Measurements from ENCODE around the gene STRAP. TPM values are rescaled to one million over a fixed set of nuclear protein-coding genes. Genes with fewer than 3 reads are reported as not detected.

STRAP gene
- total RNA-seq (44.7 and 49.0 TPM in 2 replicates), polyA plus RNA-seq (44.4 and 108 TPM in 2 replicates), polyA minus RNA-seq (26.2 and 33.8 TPM in 2 replicates)
- 33.5 TPM for total RNA-seq (2013)

- Histone ChIP-seq H3K4me2 (replicated peaks; ENCODE audit: low read depth, low read length, poor library complexity, severe bottlenecking) (peak within 1 kb of the TSS; percentile 91), H3K9ac (ENCODE audit: low read length) (peak within 1 kb of the TSS; percentile 98), H4K20me1 (ENCODE audit: control insufficient read depth, insufficient read depth, low read length, poor library complexity, severe bottlenecking) (peaks cover 12% of the 10 kb centered on the region), H2AFZ (ENCODE audit: insufficient read depth, low read depth, low read length, poor library complexity, severe bottlenecking) (peak within 1 kb of the TSS; percentile 95), H3K4me1 (ENCODE audit: control insufficient read depth in 2 of 2, insufficient read depth in 2 of 2, low read length in 2 of 2) (peaks cover 14 to 19% of the 10 kb centered on the region in 2 donors), H3K4me3 (ENCODE audit: control extremely low read depth in 1 of 5, extremely low read depth in 1 of 5, insufficient read depth in 1 of 5, low read depth in 2 of 5, low read length in 4 of 5) (peak within 1 kb of the TSS; percentile 60 to 97 (median 92)), H3K27ac (ENCODE audit: low read length in 2 of 2) (peak within 1 kb of the TSS; percentile 98 to 99), H3K36me3 (replicated peaks in 1 of 2; ENCODE audit: control extremely low read depth in 1 of 2, control insufficient read depth in 1 of 2, extremely low read depth in 1 of 2, insufficient read depth in 2 of 2, low read length in 1 of 2) (peaks cover 0 to 14% of the 10 kb centered on the region in 2 experiments), H3K79me2 (ENCODE audit: control insufficient read depth, insufficient read depth, low read length) (peaks cover 50% of the 10 kb centered on the region), H3K9me3 (ENCODE audit: control extremely low read depth in 1 of 3, control insufficient read depth in 2 of 3, insufficient read depth in 1 of 3, low read length in 2 of 3) (no peaks in the 10 kb centered on the region), H3K27me3 (replicated peaks in 1 of 4; ENCODE audit: control extremely low read depth in 1 of 4, control insufficient read depth in 3 of 4, insufficient read depth in 4 of 4, low read length in 3 of 4) (no peaks in the 10 kb centered on the region)
- Mint-ChIP-seq H3K9me3 (ENCODE audit: insufficient read depth) (no peaks in the 10 kb centered on the region), H3K27ac (peak within 1 kb of the TSS; percentile 99), H3K4me1 (peaks cover 51% of the 10 kb centered on the region), H3K27me3 (no peaks in the 10 kb centered on the region), H3K4me3 (peak within 1 kb of the TSS; percentile 100)
- intact Hi-C loops (cut with micrococcal nuclease) = loop anchor here (1.0 to 10.0 kb wide), 7 partner anchors 16 to 1645 kb away; partner anchors contain the start of genes DERA and EPS8
- POLR2A ChIA-PET = no interaction called here
- DNase-seq (peak; percentile 98), ATAC-seq (ENCODE audit: low read depth) (peak; percentile 93)
- no peak for TF ChIP-seq EZH2 (IDR thresholded peaks at IDR 0.05; ENCODE audit: borderline replicate concordance, insufficient read depth, low read depth, low read length, poor library complexity, severe bottlenecking)
- no peak for TF ChIP-seq CTCF (IDR thresholded peaks at IDR 0.05)
- under 1% methylated on average over 60 of the region's 63 CpGs for WGBS (ENCODE audit: insufficient coverage)
- CTCF ChIA-PET = interaction anchor here (0.6 to 2.0 kb wide), 5 partner anchors 15 to 1112 kb away, joined by 3 to 9 read pairs (median 3); partner anchors contain the start of gene DERA
Observed at GRCh38 chr12:15882118-15882971, at the start of gene STRAP. TSS of gene STRAP (plus strand) at chr12:15882387. CDS start at chr12:15882708, 321 bp downstream.

GRCh38 chr12:15834575-15834974 lies 47.6 kb upstream of the STRAP start:
- no peaks in the 10 kb centered on the region for H3K36me3 ChIP-seq (replicated peaks in 1 of 2; ENCODE audit: control extremely low read depth in 1 of 2, control insufficient read depth in 1 of 2, extremely low read depth in 1 of 2, insufficient read depth in 2 of 2, low read length in 1 of 2)
- no peak for ATAC-seq (ENCODE audit: low read depth)
- CTCF ChIA-PET = no interaction called here
- no peak overlapping the region for H3K27ac ChIP-seq (ENCODE audit: low read length in 2 of 2)
- H3K27ac Mint-ChIP-seq = no peak overlapping the region
- TF ChIP-seq EZH2 (IDR thresholded peaks at IDR 0.05; ENCODE audit: borderline replicate concordance, insufficient read depth, low read depth, low read length, poor library complexity, severe bottlenecking) = no peak
- no peak for TF ChIP-seq CTCF (IDR thresholded peaks at IDR 0.05)
- H3K79me2 ChIP-seq (ENCODE audit: control insufficient read depth, insufficient read depth, low read length) = no peaks in the 10 kb centered on the region
- H3K4me1 ChIP-seq (ENCODE audit: control insufficient read depth in 2 of 2, insufficient read depth in 2 of 2, low read length in 2 of 2) = no peaks in the 10 kb centered on the region
- peaks cover 0 to 4% (median 1%) of the 10 kb centered on the region in 4 experiments for H3K27me3 ChIP-seq (replicated peaks in 1 of 4; ENCODE audit: control extremely low read depth in 1 of 4, control insufficient read depth in 3 of 4, insufficient read depth in 4 of 4, low read length in 3 of 4)
- no CpG with 5 or more reads among the region's 4 CpGs for WGBS (ENCODE audit: insufficient coverage)
- H3K4me3 Mint-ChIP-seq = no peak overlapping the region
- no peak overlapping the region for H3K4me2 ChIP-seq (replicated peaks; ENCODE audit: low read depth, low read length, poor library complexity, severe bottlenecking)
- intact Hi-C loops (cut with micrococcal nuclease) = no loop called here
- no peak for DNase-seq
- H3K9ac ChIP-seq (ENCODE audit: low read length) = no peak overlapping the region
- no peaks in the 10 kb centered on the region for H4K20me1 ChIP-seq (ENCODE audit: control insufficient read depth, insufficient read depth, low read length, poor library complexity, severe bottlenecking)
- no peaks in the 10 kb centered on the region for H3K4me1 Mint-ChIP-seq
- no peaks in the 10 kb centered on the region for H3K9me3 Mint-ChIP-seq (ENCODE audit: insufficient read depth)
- peaks cover 8% of the 10 kb centered on the region for H3K27me3 Mint-ChIP-seq
- no peak overlapping the region for H2AFZ ChIP-seq (ENCODE audit: insufficient read depth, low read depth, low read length, poor library complexity, severe bottlenecking)
- no peaks in the 10 kb centered on the region for H3K9me3 ChIP-seq (ENCODE audit: control extremely low read depth in 1 of 3, control insufficient read depth in 2 of 3, insufficient read depth in 1 of 3, low read length in 2 of 3)
- H3K4me3 ChIP-seq (ENCODE audit: control extremely low read depth in 1 of 5, extremely low read depth in 1 of 5, insufficient read depth in 1 of 5, low read depth in 2 of 5, low read length in 4 of 5) = no peak overlapping the region
- POLR2A ChIA-PET = no interaction called here

All from B cell (primary cell).